H1 (cell line): ENCODE measurements around the gene RYK. TPM values are rescaled to one million over a fixed set of nuclear protein-coding genes. Genes with fewer than 3 reads are reported as not detected.

Experiments used
- CTCF ChIA-PET: fragments of 300-600 bp; sonication (Branson Sonifier 250); formaldehyde crosslinking; loops from one replicate; lab custom pipeline; 2021; ENCODE audit not compliant: partially characterized antibody; lab: Charles Lee
- POLR2A ChIA-PET: fragments of 300-600 bp; sonication (Branson Sonifier 250); formaldehyde crosslinking; loops from one replicate; lab custom pipeline; 2021; ENCODE audit warnings: inconsistent platforms; ENCODE audit not compliant: partially characterized antibody; lab: Charles Lee
- DNase-seq, 2 experiments: peaks; one replicate each; pipeline versions ENCODE4 v3.0.0 to v3.0.0-alpha.2; 2010 to 2022; ENCODE audit warnings: low spot score in 2 of 2, low read depth in 1 of 2, mixed read lengths in 1 of 2
- FAIRE-seq: peaks from 2 replicates; lab custom pipeline; 2011; peaks lifted over from hg19 to GRCh38; lab: Jason Lieb, UNC
- H2AFZ ChIP-seq: 2 replicates; pipeline ENCODE4 v1.8.1; 2012; ENCODE audit warnings: low read length, inconsistent platforms
- H2AK5ac ChIP-seq: 2 replicates; pipeline ENCODE4 v1.6.1; 2013; ENCODE audit warnings: low read depth, low read length
- H2BK120ac ChIP-seq: replicated peaks from 2 replicates; pipeline ENCODE3; 2013; ENCODE audit warnings: low read depth, low read length, inconsistent platforms
- H2BK12ac ChIP-seq: 2 replicates; pipeline ENCODE4 v1.6.1; 2013; ENCODE audit warnings: low read depth, low read length
- H2BK15ac ChIP-seq: 2 replicates; pipeline ENCODE4 v1.6.1; 2013; ENCODE audit warnings: low read length
- H2BK20ac ChIP-seq: 2 replicates; pipeline ENCODE4 v1.6.1; 2013; ENCODE audit warnings: low read length
- H2BK5ac ChIP-seq: 2 replicates; pipeline ENCODE4 v1.6.1; 2013; ENCODE audit warnings: low read depth, low read length
- H3K14ac ChIP-seq: 2 replicates; pipeline ENCODE4 v1.6.1; 2013; ENCODE audit warnings: inconsistent platforms; ENCODE audit not compliant: insufficient read length
- H3K18ac ChIP-seq: 2 replicates; pipeline ENCODE4 v1.6.1; 2013; ENCODE audit warnings: low read length; ENCODE audit errors: extremely low read depth
- H3K23ac ChIP-seq: 2 replicates; pipeline ENCODE4 v1.6.1; 2013; ENCODE audit warnings: inconsistent platforms; ENCODE audit not compliant: insufficient read length
- H3K23me2 ChIP-seq: 2 replicates; pipeline ENCODE4 v1.6.1; 2013; ENCODE audit warnings: low read depth, low read length
- H3K27ac ChIP-seq: 2 replicates; pipeline ENCODE4 v1.6.1; 2011; ENCODE audit warnings: low read depth, low read length, inconsistent platforms
- H3K27me3 ChIP-seq, 4 experiments: replicated peaks in 1 of 4; 1 replicate in 1 of 4; 2 replicates in 3 of 4; pipeline versions ENCODE4 v1.6.1 to v1.8.1; 2011 to 2013; ENCODE audit warnings: low read length in 3 of 4, mild to moderate bottlenecking in 3 of 4, inconsistent platforms in 2 of 4, mixed read lengths in 2 of 4, moderate library complexity in 1 of 4; ENCODE audit not compliant: control insufficient read depth in 3 of 4, insufficient read depth in 3 of 4; ENCODE audit errors: extremely low read depth in 1 of 4
- H3K36me3 ChIP-seq, 4 experiments: 2 replicates each; pipeline versions ENCODE4 v1.6.1 to v1.8.1; 2011 to 2013; ENCODE audit warnings: mild to moderate bottlenecking in 4 of 4, low read length in 3 of 4, moderate library complexity in 2 of 4, control low read depth in 1 of 4, inconsistent platforms in 1 of 4; ENCODE audit not compliant: insufficient read depth in 4 of 4, control insufficient read depth in 2 of 4
- H3K4ac ChIP-seq: replicated peaks from 2 replicates; pipeline ENCODE3; 2013; ENCODE audit warnings: low read length, low read depth, mixed read lengths, inconsistent platforms; ENCODE audit not compliant: insufficient read length
- H3K4me1 ChIP-seq, 4 experiments: replicated peaks in 1 of 4; 1 replicate in 1 of 4; 2 replicates in 3 of 4; pipeline versions ENCODE4 v1.6.1 to v1.8.1; 2011 to 2013; ENCODE audit warnings: low read length in 3 of 4, inconsistent platforms in 2 of 4, mixed read lengths in 1 of 4; ENCODE audit not compliant: insufficient read depth in 4 of 4, control insufficient read depth in 3 of 4
- H3K4me2 ChIP-seq, 2 experiments: 2 replicates each; pipeline versions ENCODE4 v1.6.1 to v1.8.1; 2011 to 2013; ENCODE audit warnings: low read depth in 2 of 2, low read length in 2 of 2, control low read depth in 1 of 2, inconsistent platforms in 1 of 2, mild to moderate bottlenecking in 1 of 2; ENCODE audit not compliant: insufficient read depth in 1 of 2
- H3K4me3 ChIP-seq, 4 experiments: fragments of 200-600, 300-600 bp in 1 of 4; sonication (generic), shearing (Covaris generic), sonication (Bioruptor Twin) in 1 of 4; 2 replicates each; pipeline versions ENCODE4 v1.5.1 to v1.8.1; 2011 to 2016; ENCODE audit warnings: low read length in 4 of 4, low read depth in 3 of 4, control low read depth in 2 of 4, inconsistent platforms in 2 of 4, mild to moderate bottlenecking in 2 of 4, mixed read lengths in 1 of 4, moderate library complexity in 1 of 4; ENCODE audit not compliant: insufficient read depth in 2 of 4; ENCODE audit errors: extremely low read depth in 1 of 4
- H3K56ac ChIP-seq: replicated peaks from 2 replicates; pipeline ENCODE3; 2013; ENCODE audit warnings: low read depth, mild to moderate bottlenecking, mixed read lengths, low read length, inconsistent platforms; ENCODE audit not compliant: insufficient read length
- H3K79me1 ChIP-seq: 2 replicates; pipeline ENCODE4 v1.6.1; 2013; ENCODE audit warnings: low read depth, low read length, control low read depth
- H3K79me2 ChIP-seq, 2 experiments: 2 replicates each; pipeline versions ENCODE4 v1.6.1 to v1.8.1; 2012 to 2013; ENCODE audit warnings: low read length in 2 of 2, mild to moderate bottlenecking in 2 of 2, inconsistent platforms in 1 of 2; ENCODE audit not compliant: insufficient read depth in 2 of 2, control insufficient read depth in 1 of 2
- H3K9ac ChIP-seq, 4 experiments: replicated peaks in 1 of 4; 1 replicate in 1 of 4; 2 replicates in 3 of 4; pipeline versions ENCODE4 v1.6.1 to v1.8.1; 2011 to 2013; ENCODE audit warnings: low read depth in 3 of 4, low read length in 3 of 4, control low read depth in 2 of 4, mild to moderate bottlenecking in 2 of 4, moderate library complexity in 2 of 4, inconsistent platforms in 1 of 4; ENCODE audit errors: extremely low read depth in 1 of 4
- H3K9me3 ChIP-seq, 2 experiments: 2 replicates each; pipeline versions ENCODE4 v1.6.1 to v1.8.1; 2012 to 2013; ENCODE audit warnings: mild to moderate bottlenecking in 2 of 2, moderate library complexity in 2 of 2, control low read depth in 1 of 2, inconsistent platforms in 1 of 2, low read depth in 1 of 2, low read length in 1 of 2, mixed read lengths in 1 of 2; ENCODE audit not compliant: insufficient read depth in 2 of 2
- H4K20me1 ChIP-seq, 2 experiments: replicated peaks in 1 of 2; 2 replicates each; pipeline versions ENCODE3 to v1.8.1; 2011 to 2013; ENCODE audit warnings: inconsistent platforms in 2 of 2, low read length in 2 of 2, mild to moderate bottlenecking in 1 of 2; ENCODE audit not compliant: insufficient read depth in 2 of 2, control insufficient read depth in 1 of 2
- H4K5ac ChIP-seq: 2 replicates; pipeline ENCODE4 v1.6.1; 2013; ENCODE audit warnings: low read length, low read depth, mixed read lengths, inconsistent platforms; ENCODE audit not compliant: insufficient read length
- H4K8ac ChIP-seq: 2 replicates; pipeline ENCODE4 v1.8.0; 2013; ENCODE audit warnings: mild to moderate bottlenecking, moderate library complexity, low read length, inconsistent platforms; ENCODE audit not compliant: insufficient read depth; ENCODE audit errors: extremely low read depth
- H4K91ac ChIP-seq: replicated peaks from 2 replicates; pipeline ENCODE3; 2013; ENCODE audit warnings: low read length, mixed read lengths, inconsistent platforms; ENCODE audit not compliant: insufficient read length
- BACH1 ChIP-seq: IDR thresholded peaks from 2 replicates; pipeline ENCODE4 v1.6.1; 2012; ENCODE audit warnings: low read length, improper control_type of control experiment
- CBX8 ChIP-seq: fragments of 300-800, 300-1000 bp; sonication (generic); IDR thresholded peaks from 2 replicates; pipeline ENCODE4 v1.7.1; 2016; ENCODE audit warnings: low read depth, low read length, borderline replicate concordance
- E2F6 ChIP-seq: IDR thresholded peaks from 2 replicates; pipeline ENCODE4 v1.6.1; 2012; ENCODE audit warnings: inconsistent platforms
- JUND ChIP-seq: IDR thresholded peaks from 2 replicates; pipeline ENCODE4 v1.6.1; 2011; ENCODE audit warnings: mild to moderate bottlenecking, improper control_type of control experiment, low read length
- KDM4A ChIP-seq: IDR thresholded peaks from one replicate; pipeline ENCODE4 v1.7.1; 2012; ENCODE audit warnings: low read depth, mild to moderate bottlenecking, moderate library complexity, low read length, inconsistent platforms; ENCODE audit not compliant: severe bottlenecking
- RBBP5 ChIP-seq: IDR thresholded peaks from 2 replicates; pipeline ENCODE4 v1.7.1; 2012; ENCODE audit warnings: low read depth, mild to moderate bottlenecking, inconsistent platforms, low read length, moderate library complexity, borderline replicate concordance
- SIN3A ChIP-seq, 2 experiments: IDR thresholded peaks in 1 of 2; conservative IDR thresholded peaks in 1 of 2; 2 replicates each; pipeline ENCODE4 v1.6.1; 2011 to 2012; ENCODE audit warnings: low read length in 2 of 2, improper control_type of control experiment in 1 of 2, low read depth in 1 of 2, mild to moderate bottlenecking in 1 of 2
- WGBS, 2 experiments: shearing (Covaris generic) in 1 of 2; methylation state at CpG; one replicate each; pipeline versions ENCODE4 v1.1.6 to v1.1.7; 2013 to 2015; ENCODE audit warnings: low lambda C conversion rate in 2 of 2, mixed read lengths in 2 of 2, inconsistent platforms in 1 of 2, low coverage in 1 of 2, missing lambda C conversion rate in 1 of 2; ENCODE audit not compliant: insufficient replicate concordance in 2 of 2, insufficient coverage in 1 of 2, insufficient read length in 1 of 2; ENCODE audit errors: extremely low coverage in 1 of 2, missing lambda C conversion rate in 1 of 2; 5-methylcytosine and 5-hydroxymethylcytosine counted together
- polyA plus RNA-seq, 7 experiments: library from polyadenylated mRNA; depleted of rRNA in 3 of 7; stranded (reverse) in 5 of 7; unstranded in 2 of 7; fragments of >200 nt in 5 of 7; fragments of 200-250 nt in 2 of 7; gene quantifications; 1 replicate in 5 of 7; 2 replicates in 1 of 7; 4 replicates in 1 of 7; pipeline versions ENCODE4 v1.2.1 to v1.2.3, GENCODE V29; 2011 to 2013; ENCODE audit warnings: missing spikeins in 2 of 7, mixed read lengths in 2 of 7
- total RNA-seq: library from RNA; stranded (reverse); fragmentation: NEBNext Ultra II Directional; extraction: Animal tissue kit (Norgen Biotek cat#: 25700); gene quantifications from 2 replicates; pipeline ENCODE4 v1.2.1, GENCODE V29; 2021
- TF ChIP-seq, protein P1 (sequence below): IDR thresholded peaks from 2 replicates; pipeline ENCODE4 v1.6.1; 2011; ENCODE audit warnings: low read length, improper control_type of control experiment

RYK gene
- total and polyA plus RNA-seq, 2 of the 8 experiments (the other 6 are each of a cell fraction or from before 2014, with no cell fraction given) = 30.5 to 63.8 TPM

- H3K4me2 ChIP-seq = no peak overlapping the region
- no peaks in the 10 kb centered on the region for H3K79me1 ChIP-seq
- H3K14ac ChIP-seq = no peak overlapping the region
- no peak overlapping the region for H3K23ac ChIP-seq
- POLR2A ChIA-PET = no interaction called here
- H2BK120ac ChIP-seq = no peak overlapping the region
- H2AK5ac ChIP-seq = no peak overlapping the region
- H3K27ac ChIP-seq = no peak overlapping the region
- no peak overlapping the region for H4K5ac ChIP-seq
- H2AFZ ChIP-seq = no peak overlapping the region
- no peaks in the 10 kb centered on the region for H3K23me2 ChIP-seq
- H2BK15ac ChIP-seq = no peak overlapping the region
- H3K4me1 ChIP-seq = 0 out of 7 replicates have a peak, but pooled peaks cover 0 to 2% (median 0%) of the 10 kb centered on the region in 4 experiments
- 86% methylated on average over 2 of the region's 2 CpGs; no CpG with 5 or more reads in 1 of the 2 experiments for WGBS, 2 experiments
- CTCF ChIA-PET = interaction anchor here (0.8 kb wide), 1 partner anchor 180 kb away, joined by 5 read pairs; no protein-coding TSS in a partner anchor
- H3K56ac ChIP-seq = no peak overlapping the region
- no peak overlapping the region for H4K91ac ChIP-seq
- no peak overlapping the region for H4K8ac ChIP-seq
- FAIRE-seq = peak; percentile 45
- TF ChIP-seq KDM4A (no peak), E2F6 (no peak), JUND (no peak), SIN3A (conservative IDR thresholded peaks at IDR 0.05 in 1 of 2, IDR thresholded peaks at IDR 0.05 in 1 of 2; ENCODE audit: low read depth in 1 of 2, low read length in 2 of 2) (no peak), BACH1 (no peak), CBX8 (no peak), RBBP5 (no peak)
- TF ChIP-seq, protein P1, sequence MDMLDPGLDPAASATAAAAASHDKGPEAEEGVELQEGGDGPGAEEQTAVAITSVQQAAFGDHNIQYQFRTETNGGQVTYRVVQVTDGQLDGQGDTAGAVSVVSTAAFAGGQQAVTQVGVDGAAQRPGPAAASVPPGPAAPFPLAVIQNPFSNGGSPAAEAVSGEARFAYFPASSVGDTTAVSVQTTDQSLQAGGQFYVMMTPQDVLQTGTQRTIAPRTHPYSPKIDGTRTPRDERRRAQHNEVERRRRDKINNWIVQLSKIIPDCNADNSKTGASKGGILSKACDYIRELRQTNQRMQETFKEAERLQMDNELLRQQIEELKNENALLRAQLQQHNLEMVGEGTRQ = no peak
- no peaks in the 10 kb centered on the region for H3K79me2 ChIP-seq
- no peak overlapping the region for H3K4ac ChIP-seq
- H2BK20ac ChIP-seq = no peak overlapping the region
- no peak for DNase-seq
- no peaks in the 10 kb centered on the region for H3K9me3 ChIP-seq
- H3K18ac ChIP-seq = no peak overlapping the region
- H2BK12ac ChIP-seq = no peak overlapping the region
- no peak overlapping the region for H3K4me3 ChIP-seq
- no peak overlapping the region for H2BK5ac ChIP-seq
- H3K27me3 ChIP-seq = no peaks in the 10 kb centered on the region
- no peaks in the 10 kb centered on the region for H3K36me3 ChIP-seq
- H4K20me1 ChIP-seq = no peaks in the 10 kb centered on the region
- no peak overlapping the region for H3K9ac ChIP-seq
These were observed 139.0 kb downstream of the RYK start for GRCh38 chr3:134111616-134112015.
